Transverse colon (tissue), 4 donors: ENCODE results near the gene DOCK3. TPM values are rescaled to one million over a fixed set of nuclear protein-coding genes. Genes with fewer than 3 reads are reported as not detected.
A peak's percentile ranks its signal among the peaks of the same experiment; 100 is the strongest.

Experiments used
- DNase-seq: peaks from one replicate; pipeline ENCODE4 v3.0.0-alpha.2; 2019
- H3K27ac ChIP-seq, 4 donors: fragments of 200-600 bp; sonication (generic); 2 replicates each; pipeline ENCODE4 v1.5.1; 2016 to 2018; ENCODE audit warnings: inconsistent platforms in 4 of 4
- H3K27me3 ChIP-seq: fragments of 200-600 bp; sonication (generic); 2 replicates; pipeline ENCODE4 v1.5.1; 2017; ENCODE audit warnings: inconsistent platforms
- H3K36me3 ChIP-seq, 4 donors: fragments of 200-600 bp; sonication (generic); 2 replicates each; pipeline ENCODE4 v1.5.1; 2017 to 2019; ENCODE audit warnings: inconsistent platforms in 4 of 4
- H3K4me1 ChIP-seq, 4 donors: fragments of 200-600 bp; sonication (generic); 2 replicates each; pipeline ENCODE4 v1.5.1; 2017 to 2020; ENCODE audit warnings: inconsistent platforms in 4 of 4
- H3K4me3 ChIP-seq, 4 donors: fragments of 200-600 bp; sonication (generic); 1 replicate in 1 of 4; 2 replicates in 3 of 4; pipeline versions ENCODE4 v1.5.1 to v1.6.1; 2017 to 2019; ENCODE audit warnings: inconsistent platforms in 4 of 4
- H3K9me3 ChIP-seq, 2 donors: fragments of 200-600 bp; sonication (generic); 2 replicates each; pipeline ENCODE4 v1.5.1; 2017 to 2019; ENCODE audit warnings: inconsistent platforms in 2 of 2
- EP300 ChIP-seq: sonication (generic); formaldehyde crosslinking; IDR thresholded peaks from one replicate; pipeline ENCODE4 v1.6.1; 2017; ENCODE audit warnings: antibody characterized with exemption, low read depth
- POLR2A ChIP-seq: fragments of 450-650 bp; IDR thresholded peaks from one replicate; pipeline ENCODE4 v1.6.1; 2016; ENCODE audit warnings: antibody characterized with exemption, mild to moderate bottlenecking, moderate library complexity
- POLR2AphosphoS5 ChIP-seq, 3 donors: sonication (generic); formaldehyde crosslinking; IDR thresholded peaks; one replicate each; pipeline ENCODE4 v1.6.1; 2016; ENCODE audit warnings: antibody characterized with exemption in 3 of 3
- WGBS, 2 donors: methylation state at CpG; one replicate each; pipeline ENCODE4 v1.1.5; 2018; ENCODE audit warnings: low coverage in 1 of 2; 5-methylcytosine and 5-hydroxymethylcytosine counted together
- in situ Hi-C, 4 donors: fragments of 200-750 bp; cut with MboI; loops; one replicate each; pipeline versions ENCODE4 v1.15.0 to v1.15.1; 2017; ENCODE audit warnings: low sequenced_read_pairs in 3 of 4, low pct_ligation_motif_present in 1 of 4, low pct_unique_long_range_greater_than_20kb in 1 of 4
- intact Hi-C: fragments of 100-400 bp; cut with DNase I; formaldehyde crosslinking; loops from one replicate; pipeline ENCODE4 v1.15.1; 2023; ENCODE audit warnings: low total_unique reads
- total RNA-seq, 4 donors: library from RNA; depleted of rRNA; stranded (reverse); fragments of >200 nt; gene quantifications; one replicate each; pipeline ENCODE4 v1.1.0, GENCODE V29; 2016
- TF ChIP-seq, protein P1 (sequence below), 5 experiments: fragments of 200-600 bp in 3 of 5; fragments of 450-650 bp in 2 of 5; sonication (generic) in 3 of 5; IDR thresholded peaks; 1 replicate in 2 of 5; 2 replicates in 3 of 5; pipeline ENCODE4 v1.5.1; 2016 to 2017; ENCODE audit warnings: antibody characterized with exemption in 5 of 5, inconsistent platforms in 3 of 5, mild to moderate bottlenecking in 2 of 5, moderate library complexity in 1 of 5

The DOCK3 gene
- total RNA-seq, 4 donors from 2014 or later = 0.41 to 0.75 (median 0.62) TPM

DNA sequence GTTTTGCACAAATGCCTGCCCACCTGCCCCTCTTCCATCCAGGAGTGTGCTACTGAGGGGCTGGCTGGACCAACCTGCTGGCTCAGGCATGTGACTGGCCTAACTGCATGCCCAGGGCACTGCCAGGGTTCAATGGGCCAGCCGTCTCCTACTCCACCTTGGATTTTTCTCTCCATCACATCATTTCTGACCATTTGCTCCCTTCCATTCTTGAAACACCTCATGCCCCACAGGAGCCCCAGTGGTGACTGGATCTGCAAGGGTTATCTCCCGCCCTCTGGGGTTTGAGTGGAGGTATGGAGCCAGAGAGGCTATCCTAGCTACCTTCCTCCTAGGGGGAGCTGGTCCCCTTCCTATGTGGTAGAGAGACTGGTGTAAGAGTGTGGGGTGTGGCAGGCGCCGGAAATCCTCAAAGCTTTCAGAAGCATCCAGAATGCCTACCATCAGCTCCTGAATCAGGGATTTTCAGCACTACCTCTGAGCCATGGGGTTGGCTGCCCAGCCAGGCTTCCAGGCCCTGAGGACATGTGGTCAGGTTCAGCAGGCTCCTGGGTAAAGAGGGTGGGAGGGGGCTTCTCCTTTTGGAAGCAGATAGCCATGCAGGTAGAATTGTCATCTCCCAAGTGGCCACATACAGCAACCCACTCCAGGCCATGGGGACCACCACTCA is 707.5 kb downstream of the DOCK3 start:
- Histone ChIP-seq H3K27ac (no peak overlapping the region), H3K36me3 (no peaks in the 10 kb centered on the region), H3K9me3 (no peaks in the 10 kb centered on the region), H3K4me3 (no peak overlapping the region), H3K4me1 (peaks cover 3 to 27% (median 22%) of the 10 kb centered on the region in 4 donors), H3K27me3 (no peaks in the 10 kb centered on the region)
- in situ Hi-C loops = loop anchor here (25.0 kb wide), 3 partner anchors 280 to 770 kb away; partner anchors contain the start of genes CISH (in 2 of the 4), MAPKAPK3 (in 2 of the 4) and TEX264 (in 1 of the 4)
- 94% methylated on average over 4 of the region's 4 CpGs; no CpG with 5 or more reads in 1 of the 2 donors for WGBS, 2 donors
- no peak for DNase-seq
- TF ChIP-seq POLR2AphosphoS5 (IDR thresholded peaks at IDR 0.05) (no peak), POLR2A (no peak), EP300 (no peak)
- TF ChIP-seq, protein P1, sequence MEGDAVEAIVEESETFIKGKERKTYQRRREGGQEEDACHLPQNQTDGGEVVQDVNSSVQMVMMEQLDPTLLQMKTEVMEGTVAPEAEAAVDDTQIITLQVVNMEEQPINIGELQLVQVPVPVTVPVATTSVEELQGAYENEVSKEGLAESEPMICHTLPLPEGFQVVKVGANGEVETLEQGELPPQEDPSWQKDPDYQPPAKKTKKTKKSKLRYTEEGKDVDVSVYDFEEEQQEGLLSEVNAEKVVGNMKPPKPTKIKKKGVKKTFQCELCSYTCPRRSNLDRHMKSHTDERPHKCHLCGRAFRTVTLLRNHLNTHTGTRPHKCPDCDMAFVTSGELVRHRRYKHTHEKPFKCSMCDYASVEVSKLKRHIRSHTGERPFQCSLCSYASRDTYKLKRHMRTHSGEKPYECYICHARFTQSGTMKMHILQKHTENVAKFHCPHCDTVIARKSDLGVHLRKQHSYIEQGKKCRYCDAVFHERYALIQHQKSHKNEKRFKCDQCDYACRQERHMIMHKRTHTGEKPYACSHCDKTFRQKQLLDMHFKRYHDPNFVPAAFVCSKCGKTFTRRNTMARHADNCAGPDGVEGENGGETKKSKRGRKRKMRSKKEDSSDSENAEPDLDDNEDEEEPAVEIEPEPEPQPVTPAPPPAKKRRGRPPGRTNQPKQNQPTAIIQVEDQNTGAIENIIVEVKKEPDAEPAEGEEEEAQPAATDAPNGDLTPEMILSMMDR (IDR thresholded peaks at IDR 0.05) = no peak
- intact Hi-C loops = no loop called here

DNA sequence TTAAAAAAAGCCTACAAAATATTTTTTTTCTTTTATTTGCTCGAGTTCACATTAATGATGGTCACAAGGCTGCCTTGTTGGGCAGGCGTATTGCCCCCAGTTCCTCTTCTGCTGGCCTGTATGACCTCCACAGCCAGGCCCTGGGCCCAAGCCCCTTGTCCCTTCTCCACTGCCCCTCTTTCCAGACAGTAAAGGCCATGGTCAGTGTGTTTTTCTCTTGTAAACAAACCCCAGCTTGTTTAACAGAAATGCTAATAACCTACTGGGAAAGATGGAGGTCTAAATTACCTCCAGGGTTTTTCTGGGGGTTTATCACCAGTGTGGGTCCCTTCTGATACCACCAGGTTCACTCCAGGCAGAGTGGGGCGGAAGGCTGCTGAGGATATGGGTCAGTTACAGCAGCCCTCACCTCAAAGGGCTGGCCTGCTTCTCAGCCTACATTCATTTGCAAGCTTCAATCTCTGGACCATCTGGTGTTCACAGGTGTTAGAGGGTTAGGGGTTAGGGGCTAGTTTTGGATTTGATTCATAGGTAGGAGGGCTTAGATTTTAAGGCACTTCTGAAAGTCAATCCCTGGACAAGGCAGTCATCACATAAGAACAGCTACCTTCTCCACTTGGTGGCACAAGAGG is 708.3 kb downstream of the DOCK3 start:
- Histone ChIP-seq H3K36me3 (no peaks in the 10 kb centered on the region), H3K27ac (no peak overlapping the region), H3K27me3 (no peaks in the 10 kb centered on the region), H3K4me3 (no peak overlapping the region), H3K4me1 (peaks cover 3 to 36% (median 30%) of the 10 kb centered on the region in 4 donors), H3K9me3 (no peaks in the 10 kb centered on the region)
- TF ChIP-seq, protein P1 (IDR thresholded peaks at IDR 0.05) = no peak
- TF ChIP-seq POLR2A = no peak
- no peak for TF ChIP-seq POLR2AphosphoS5 (IDR thresholded peaks at IDR 0.05)
- TF ChIP-seq EP300 = no peak
- no peak for DNase-seq
- WGBS, 2 donors = 90 to 94% methylated on average over 2 to 3 of the region's 3 CpGs
- in situ Hi-C loops = loop anchor here (25.0 kb wide), 3 partner anchors 279 to 771 kb away; partner anchors contain the start of genes CISH (in 2 of the 4), MAPKAPK3 (in 2 of the 4) and TEX264 (in 1 of the 4)
- intact Hi-C loops = no loop called here

DNA sequence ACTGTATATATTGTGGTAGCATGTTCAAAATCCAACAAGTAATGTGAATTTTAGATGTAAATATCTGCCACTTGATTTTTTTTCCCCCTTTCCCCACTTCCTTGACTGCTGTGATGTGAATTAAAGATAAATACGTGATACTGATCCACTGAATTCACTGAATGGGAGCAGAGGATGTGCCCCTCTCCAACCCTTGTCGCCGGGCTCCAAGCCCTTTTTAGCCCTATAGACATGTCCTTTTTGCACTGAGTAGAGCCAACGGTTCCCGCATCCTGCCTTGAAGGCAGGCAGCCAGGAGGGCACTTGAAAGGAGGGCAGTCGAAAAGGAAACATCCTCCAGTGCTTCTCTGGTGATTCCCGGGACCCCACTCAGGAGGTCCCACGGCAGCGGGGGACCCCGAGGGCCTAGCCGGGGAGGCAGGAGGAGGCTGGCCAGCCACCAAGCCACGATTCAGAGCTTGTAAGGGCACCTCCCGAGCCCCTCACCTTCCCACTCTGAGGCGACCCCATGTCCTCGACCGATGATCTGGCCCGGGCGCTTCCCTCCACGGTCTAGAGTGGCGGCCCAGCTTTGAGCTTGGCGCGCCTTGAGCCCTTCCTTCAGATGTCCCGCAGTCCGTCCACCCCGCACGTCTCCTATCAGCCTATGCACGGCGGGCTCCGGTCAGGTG is 709.5 kb downstream of the DOCK3 start:
- intact Hi-C loops = no loop called here
- in situ Hi-C loops = loop anchor here (25.0 kb wide), 3 partner anchors 278 to 772 kb away; partner anchors contain the start of genes CISH (in 2 of the 4), MAPKAPK3 (in 2 of the 4) and TEX264 (in 1 of the 4)
- DNase-seq = no peak
- Histone ChIP-seq H3K36me3 (no peaks in the 10 kb centered on the region), H3K27me3 (no peaks in the 10 kb centered on the region), H3K9me3 (no peaks in the 10 kb centered on the region), H3K4me3 (peak overlapping the region; percentile 70 to 91 (median 82)), H3K4me1 (peaks cover 3 to 47% (median 41%) of the 10 kb centered on the region in 4 donors), H3K27ac (peak overlapping the region; percentile 93 to 94 (median 93))
- 0 to 13% methylated on average over 3 to 29 of the region's 29 CpGs for WGBS, 2 donors
- no peak for TF ChIP-seq EP300
- TF ChIP-seq, protein P1 (IDR thresholded peaks at IDR 0.05) = no peak
- no peak for TF ChIP-seq POLR2A
- TF ChIP-seq POLR2AphosphoS5 (IDR thresholded peaks at IDR 0.05) = no peak
